ENCODE results near the gene HDAC9.

- TF ChIP-seq EP300 (IDR thresholded peaks at IDR 0.05) (no peak), CTCF (IDR thresholded peaks at IDR 0.05) (no peak), POLR2A (IDR thresholded peaks at IDR 0.05) (no peak)
These were observed 35.0 kb downstream of the HDAC9 start for GRCh38 chr7:18530224-18531179.
